Hematopoietic multipotent progenitor cell treated with erythropoietin and hydrocortisone succinate and interleukin-3 and kit ligand, for 6 days (in vitro differentiated cells): ENCODE results near the gene DCDC2.
"Not testable (repeated sequence)": the region's sequence is repeated elsewhere in the genome, so short reads cannot be mapped to it uniquely, and the experiment has no call there.

Experiments used
- DNase-seq: peaks from one replicate; pipeline ENCODE4 v3.0.0-alpha.2; 2015

The DCDC2 gene

DNA sequence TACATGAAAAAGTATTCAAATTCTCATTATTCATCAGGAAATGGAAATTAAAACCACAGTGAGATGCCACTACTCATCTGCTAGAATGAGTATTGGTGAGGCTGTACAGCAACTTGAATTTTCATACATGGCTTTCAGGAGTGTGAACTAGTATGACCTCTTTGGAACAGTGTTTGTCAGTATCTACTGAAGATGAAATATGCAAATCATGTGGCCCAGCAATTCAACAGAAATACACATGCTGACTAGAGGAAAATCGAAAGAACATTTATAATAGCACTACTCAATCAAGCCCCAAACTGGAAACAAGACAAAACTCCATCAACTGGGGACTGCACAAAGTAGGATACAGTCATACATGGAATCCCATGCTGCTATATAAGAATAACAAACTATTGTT lies 102.2 kb downstream of the DCDC2 start:
- DNase-seq = no peak

DNA sequence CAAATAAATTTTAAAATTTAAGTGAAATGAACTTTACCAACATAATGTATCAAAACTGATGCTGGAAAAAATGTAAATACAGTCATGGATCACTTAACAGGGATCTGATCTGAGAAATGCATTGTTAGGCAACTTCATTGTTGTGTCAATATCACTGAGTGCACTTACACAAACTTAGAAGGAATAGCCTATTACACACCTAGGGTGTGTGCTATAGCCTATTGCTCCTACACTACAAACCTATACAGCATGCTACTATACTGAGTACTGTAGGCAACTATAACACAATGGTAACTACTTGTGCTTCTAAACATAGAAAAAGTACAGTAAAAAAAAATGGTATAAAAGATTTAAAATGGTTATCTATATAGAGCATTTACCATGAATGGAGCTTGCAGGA lies 104.5 kb downstream of the DCDC2 start:
- no peak for DNase-seq

DNA sequence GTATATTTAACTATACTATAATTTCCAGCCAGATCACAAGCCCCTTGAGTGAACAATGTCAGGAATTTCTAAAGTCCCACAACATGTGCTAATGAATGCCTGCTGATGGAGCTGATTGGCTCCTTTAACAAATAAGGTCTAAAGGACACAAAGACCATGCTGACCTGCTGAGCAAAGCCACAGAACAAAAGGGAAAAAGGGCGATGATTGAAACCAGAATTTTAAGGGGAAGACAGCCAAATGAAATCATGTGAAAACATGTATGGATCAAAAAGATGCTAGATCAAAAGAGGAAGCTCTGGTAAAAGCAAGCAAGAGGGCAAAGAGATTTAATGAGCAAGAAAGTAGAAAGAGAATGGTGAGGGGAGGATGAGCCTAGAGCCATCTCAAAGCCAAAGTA lies 105.6 kb downstream of the DCDC2 start:
- DNase-seq = no peak

DNA sequence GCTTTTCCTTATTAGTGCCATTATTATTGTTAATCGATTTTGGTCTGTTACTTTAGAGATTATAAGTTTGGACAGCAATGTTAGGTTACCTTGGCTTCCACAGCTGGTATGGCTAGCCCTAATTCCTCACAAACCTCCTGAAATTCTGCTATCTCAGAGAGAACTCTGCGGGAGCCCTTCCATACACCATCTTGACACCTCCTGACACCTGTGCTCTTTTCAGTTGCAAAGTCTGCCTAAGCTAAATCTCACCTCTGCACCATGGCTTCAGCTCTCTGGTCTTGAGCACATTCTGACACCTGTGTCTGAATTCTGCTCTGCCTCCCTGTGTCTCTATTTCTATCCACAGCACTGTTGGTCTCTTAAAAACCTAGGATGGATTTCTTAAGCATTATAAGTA lies 106.5 kb downstream of the DCDC2 start:
- DNase-seq = no peak

DNA sequence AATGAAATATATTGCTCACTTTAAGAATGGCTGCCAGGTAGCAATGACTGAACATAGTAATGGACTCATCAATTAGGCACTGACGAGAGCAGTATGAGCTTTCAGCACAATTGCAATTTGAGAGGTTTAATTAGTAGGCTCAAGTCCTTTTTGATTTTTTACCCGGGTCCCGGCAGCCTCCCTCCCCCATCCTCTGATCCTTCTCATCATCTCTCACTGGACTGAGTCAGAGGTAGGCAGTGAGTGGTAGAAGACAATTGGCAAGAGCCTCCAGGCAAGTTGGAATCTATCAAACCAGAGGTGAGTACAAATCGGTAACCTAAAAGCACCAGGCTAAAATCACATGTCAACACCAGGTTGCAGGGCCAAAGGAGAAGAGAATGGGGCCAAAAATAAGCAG lies 107.9 kb downstream of the DCDC2 start:
- no peak for DNase-seq

DNA sequence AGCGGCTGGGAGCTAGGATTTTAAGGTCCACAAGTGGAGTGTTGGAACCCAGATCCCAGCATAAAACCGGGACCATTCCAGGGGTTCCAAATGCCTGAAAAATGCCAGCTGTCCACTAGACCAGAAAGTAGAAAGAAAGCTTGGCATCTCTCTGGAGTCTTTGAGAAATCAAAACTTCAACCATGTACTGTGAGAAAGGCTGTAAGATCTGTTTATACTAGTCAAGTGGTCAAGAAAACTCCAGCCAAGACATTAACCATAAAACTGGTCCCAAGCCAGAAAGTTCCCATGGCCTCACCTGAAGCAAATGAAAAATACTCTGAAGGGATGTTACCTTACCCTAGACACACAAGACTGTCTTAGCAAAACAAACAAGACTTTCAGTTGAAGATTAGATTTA lies 112.6 kb downstream of the DCDC2 start:
- no peak for DNase-seq

DNA sequence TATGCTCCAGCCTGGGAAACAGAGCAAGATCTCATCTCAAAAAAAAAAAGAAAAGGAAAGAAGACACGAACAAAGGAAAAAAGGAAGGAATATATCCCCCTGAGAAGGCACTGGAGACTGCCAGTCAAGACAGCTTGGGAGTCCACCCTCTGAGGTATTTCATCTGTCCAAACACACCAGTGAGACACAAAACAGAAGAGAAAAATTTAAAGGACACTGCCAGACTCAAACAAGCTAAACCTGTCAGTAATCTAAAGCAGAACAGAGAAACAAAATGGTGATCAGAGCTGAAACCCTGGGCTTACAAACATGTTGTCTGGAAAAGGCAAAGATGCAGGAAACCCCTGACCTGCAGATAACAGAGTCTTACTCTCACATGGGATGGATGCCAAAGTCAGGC lies 114.9 kb downstream of the DCDC2 start:
- no peak for DNase-seq

DNA sequence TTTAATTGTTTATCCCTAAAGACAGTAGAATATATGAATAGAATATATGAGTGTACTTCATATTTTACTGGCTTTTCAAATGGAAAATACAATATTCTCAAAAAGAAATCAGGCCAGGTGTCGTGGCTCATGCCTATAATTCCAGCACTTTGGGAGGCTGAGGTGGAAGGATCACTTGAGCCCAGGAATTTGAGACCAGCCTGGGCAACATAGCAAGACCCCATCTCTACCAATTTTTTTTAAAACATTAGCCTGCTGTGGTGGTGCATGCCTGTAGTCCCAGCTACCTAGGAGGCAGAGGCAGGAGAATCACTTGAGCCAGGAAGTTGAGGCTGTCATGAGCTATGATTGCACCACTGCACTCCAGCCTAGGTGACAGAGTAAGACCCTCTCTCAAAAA lies 116.1 kb downstream of the DCDC2 start:
- not testable (repeated sequence) for DNase-seq

DNA sequence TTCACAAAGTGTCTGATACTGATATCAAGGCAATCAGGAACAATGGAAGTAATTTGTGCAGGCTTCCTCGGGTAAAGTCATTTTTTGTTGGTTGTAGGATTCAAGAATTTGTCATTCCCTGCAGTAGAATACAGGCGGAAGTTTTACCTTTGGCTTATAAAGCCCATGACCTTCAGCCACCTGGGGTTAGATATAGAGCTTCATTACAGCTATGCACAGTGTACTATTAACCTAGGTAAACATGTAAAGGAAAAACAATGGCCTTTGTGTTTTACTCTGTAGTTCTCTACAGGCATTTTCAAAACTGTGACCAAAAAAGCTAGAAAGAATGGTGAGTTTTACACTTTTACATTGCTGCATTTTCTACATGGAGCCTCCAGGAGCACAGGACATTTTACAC lies 116.9 kb downstream of the DCDC2 start:
- DNase-seq = no peak

DNA sequence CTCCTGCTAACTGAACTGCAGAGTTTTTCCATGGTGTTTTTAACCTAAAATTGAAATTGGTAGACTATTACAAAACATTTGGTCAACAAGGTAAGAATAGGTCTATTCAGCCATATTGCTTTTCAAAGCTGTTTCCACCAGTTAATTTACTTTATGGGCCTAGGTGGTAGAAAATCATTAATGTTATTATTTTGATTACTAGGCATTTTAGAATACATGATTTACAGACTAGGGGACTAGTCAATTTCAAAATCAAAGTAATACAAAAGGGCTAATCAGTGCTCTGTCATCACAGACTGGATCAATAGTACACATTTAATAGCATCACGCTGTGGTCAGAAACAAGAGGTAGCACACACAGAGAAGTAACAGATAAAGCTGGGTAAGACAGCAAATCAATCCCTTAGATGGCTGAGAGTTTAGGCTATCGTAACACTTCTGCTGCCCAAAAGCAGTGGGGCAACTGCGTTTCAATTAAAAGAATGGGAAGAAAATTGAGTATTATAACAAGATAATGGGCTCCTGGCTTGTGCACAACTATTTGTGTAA lies 117.4 kb downstream of the DCDC2 start:
- DNase-seq = no peak

DNA sequence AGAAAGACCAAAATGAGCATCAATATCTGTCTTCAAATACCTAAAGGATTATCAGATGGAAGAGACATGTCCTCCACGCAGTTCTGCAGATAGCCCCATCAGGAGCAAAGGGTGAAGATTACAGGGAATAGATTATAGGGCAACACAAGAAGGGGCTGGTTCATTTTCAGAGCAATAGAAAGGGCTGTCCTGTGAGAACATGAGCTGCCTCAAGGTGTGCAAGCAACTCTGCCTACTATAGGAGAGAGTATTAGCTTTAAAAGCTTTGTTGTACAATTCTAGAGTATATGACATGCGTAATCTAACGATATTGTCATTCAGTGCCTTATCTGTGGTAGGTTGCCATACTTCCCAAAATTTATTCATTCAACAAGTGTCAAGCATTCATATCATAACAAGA lies 119.2 kb downstream of the DCDC2 start:
- DNase-seq = no peak

DNA sequence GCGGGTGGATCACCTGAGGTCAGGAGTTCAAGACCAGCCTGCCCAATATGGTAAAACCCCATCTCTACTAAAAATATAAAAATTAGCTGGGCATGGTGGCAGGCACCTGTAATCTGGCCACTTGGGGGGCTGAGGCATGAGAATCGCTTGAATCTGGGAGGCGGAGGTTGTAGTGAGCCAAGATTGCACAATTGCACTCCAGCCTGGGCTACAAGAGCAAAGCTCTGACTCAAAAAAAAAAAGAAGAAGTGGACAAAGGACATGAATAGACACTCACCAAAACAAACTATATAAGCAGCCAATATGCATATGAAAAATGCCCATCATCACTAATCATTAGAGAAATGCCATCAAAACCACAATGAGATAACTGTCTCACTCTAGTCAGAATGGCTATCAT lies 121.1 kb downstream of the DCDC2 start:
- DNase-seq = peak; percentile 27

DNA sequence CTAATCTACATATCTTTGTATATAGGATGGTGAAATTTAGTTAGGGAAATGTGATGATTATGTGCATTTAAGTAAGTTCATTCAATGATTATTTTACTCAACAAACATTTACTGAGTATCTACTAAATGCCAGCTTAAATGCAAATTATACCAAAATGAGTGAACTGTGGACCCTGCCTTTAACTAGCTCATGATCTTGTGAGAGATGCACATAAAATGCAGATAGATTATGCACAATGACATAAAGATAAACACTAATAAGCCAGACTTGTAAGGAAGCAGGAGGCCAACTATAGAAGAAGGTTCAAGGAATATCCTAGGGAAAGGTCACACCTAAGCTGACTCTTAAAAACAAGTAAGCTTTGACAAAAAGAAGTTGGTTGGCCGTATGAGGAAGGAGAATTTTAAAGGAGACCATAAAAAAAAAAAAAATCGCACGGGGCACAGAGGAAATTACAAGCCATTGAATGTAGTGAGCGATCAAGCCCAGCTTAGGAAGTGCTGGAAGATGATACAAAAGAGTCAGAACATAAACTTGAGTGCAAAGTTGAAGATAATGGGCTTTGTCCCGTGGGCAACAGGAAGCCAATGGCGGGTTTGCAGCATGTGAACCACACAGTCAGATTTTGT lies 123.9 kb downstream of the DCDC2 start:
- no peak for DNase-seq

DNA sequence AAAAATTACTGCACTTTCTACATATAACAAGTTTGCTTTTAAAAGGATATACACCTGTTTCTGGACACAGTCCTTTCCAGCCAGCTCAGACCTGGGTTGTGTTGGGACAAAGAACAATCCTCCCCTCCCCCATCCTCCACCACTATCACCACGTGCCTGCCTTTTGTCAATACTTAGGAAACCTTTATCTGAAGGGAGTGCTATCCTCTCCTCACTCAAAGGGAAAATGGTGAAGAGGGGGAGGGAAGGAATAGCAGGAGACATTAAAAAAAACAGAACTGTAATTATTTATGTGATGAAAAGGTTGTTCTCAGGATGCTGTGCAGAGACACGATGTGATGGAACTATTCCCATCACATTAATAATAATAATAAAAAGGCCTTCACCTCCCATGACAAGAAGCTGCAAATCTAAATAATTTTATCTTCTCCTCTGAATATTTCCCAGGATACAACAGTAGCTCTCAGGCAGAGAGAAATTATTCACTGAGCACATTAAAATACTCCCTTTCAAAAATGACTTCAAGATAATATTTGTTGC lies 126.4 kb downstream of the DCDC2 start:
- DNase-seq = no peak

DNA sequence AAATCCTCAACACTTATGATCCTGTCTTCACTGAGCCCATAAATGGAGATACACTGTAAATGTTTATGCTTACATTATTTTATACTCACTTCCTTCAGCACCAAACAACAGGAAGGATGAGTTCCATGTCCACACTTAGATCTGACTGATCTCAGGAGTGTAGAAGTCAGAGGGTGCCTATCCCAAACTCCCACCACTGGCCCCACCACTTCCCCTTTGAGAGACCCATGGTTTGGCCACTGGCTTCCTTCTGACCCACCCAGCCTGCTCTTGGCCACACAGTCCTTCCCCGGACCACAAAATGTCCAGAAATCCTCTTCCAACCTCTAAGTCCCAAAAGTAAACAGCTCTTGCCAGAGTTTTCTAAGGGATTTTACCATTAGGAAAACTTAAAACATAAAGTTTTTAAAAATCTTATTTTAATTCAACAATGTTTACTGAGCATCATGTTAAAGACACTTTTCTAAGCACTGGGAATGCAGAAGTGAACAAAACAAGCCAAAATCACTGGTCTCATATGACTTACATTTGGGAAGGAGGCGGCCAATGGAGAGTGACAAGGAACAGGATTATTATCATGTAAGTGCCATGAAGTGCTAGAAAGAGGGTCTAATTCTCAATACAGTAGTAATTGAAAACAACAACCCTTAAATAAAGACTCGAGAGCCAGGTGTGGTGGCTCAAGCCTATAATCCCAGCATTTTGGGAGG lies 128.0 kb downstream of the DCDC2 start:
- no peak for DNase-seq

DNA sequence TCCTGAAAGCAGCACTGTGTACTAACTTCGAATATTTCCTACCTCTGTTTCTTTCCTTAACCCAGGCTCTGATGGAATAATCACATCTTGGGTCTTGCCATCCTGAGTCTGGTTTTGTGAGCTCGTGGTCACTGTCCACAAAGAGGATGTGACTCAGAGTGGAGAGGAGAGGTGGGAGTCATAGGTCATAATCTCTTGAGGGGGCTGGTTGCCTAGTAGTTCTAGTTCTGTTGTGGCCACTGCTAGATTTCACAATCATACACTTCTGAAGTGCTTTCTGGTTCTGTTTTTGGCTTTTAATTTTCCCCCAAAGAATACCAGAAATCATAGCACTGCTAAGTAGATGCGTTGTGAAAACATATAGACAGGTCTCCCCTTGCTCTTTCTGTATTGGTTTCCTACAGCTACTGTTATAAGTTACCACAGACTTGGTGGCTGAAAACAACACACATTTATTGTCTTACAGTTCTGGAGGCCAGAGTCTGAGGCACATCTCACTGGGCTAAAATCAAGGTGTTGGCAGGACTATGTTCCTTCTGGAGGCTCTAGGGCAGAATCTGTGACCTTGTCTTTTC lies 129.1 kb downstream of the DCDC2 start:
- peak; percentile 56 for DNase-seq

DNA sequence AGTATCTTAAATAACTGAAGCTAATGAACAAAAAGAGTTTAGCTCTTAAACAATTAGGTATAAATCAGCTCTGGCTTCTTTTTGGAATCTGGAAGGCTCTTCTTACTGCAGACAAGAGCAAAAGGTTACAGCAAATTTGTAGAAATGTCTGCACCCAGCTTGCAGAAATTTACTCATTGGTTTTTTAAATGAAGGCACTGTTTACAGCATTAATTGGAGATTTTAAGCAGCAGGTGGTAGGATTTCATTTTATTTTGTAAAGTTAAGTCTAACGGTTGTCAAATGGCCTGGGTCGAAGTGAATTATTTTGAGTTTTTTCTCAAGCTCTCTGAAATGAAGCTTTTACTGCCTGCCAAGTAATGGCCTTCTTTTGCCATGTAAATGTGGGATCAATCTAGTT lies 129.7 kb downstream of the DCDC2 start:
- no peak for DNase-seq

DNA sequence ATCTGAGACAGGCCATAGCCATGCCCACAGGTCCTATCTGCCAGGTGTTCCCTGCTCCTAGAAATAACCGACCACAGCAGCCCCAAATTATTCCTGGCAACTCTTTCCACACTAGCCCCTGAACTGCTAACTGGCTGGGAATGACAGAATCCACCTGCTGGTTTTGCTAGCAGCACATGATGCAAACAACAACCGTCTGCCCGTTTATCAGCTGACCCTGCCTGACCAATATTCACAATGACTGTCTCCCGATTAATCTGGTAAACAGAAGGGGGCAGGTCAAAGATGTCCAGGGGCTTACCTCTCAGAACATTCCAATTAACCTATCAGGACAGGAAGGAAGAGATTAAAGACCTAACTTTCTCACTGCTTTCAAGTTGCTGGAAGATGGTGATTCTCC lies 130.3 kb downstream of the DCDC2 start:
- no peak for DNase-seq

DNA sequence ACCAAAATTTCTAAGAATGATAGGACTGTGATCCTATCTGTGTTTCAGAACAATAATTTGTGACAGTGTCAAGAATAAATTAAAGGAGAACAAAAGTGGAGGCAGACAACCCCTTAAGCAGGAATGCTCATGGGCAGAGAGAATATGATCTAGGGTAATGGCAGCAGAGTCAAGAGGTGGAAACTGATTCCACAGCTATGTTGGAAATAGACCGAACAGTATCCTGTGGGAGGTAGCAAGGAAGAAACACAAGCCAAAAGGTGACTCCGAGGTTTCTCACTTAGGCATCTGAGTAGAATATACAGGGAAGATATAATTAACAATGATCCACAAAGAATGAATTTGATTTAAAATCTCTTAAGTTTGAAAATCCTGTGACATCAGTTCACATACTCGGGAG lies 131.3 kb downstream of the DCDC2 start:
- no peak for DNase-seq

DNA sequence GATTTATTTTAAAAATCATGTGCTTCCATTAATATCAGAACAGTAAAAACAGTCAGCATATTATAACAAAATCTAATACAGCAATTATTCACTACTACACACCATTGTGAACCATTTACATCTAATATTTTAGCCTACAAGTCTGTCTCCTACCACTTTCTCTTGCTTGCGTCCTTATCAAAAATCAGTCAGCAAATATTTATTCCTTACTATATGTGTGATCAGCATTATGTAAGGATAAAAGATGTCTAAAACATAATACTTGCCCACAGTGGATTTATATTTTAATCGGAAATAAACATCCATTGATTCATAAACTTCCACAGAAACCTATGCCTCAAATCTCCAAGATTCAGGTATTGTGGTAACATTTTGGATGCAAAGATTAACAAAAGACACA lies 132.0 kb downstream of the DCDC2 start:
- no peak for DNase-seq

DNA sequence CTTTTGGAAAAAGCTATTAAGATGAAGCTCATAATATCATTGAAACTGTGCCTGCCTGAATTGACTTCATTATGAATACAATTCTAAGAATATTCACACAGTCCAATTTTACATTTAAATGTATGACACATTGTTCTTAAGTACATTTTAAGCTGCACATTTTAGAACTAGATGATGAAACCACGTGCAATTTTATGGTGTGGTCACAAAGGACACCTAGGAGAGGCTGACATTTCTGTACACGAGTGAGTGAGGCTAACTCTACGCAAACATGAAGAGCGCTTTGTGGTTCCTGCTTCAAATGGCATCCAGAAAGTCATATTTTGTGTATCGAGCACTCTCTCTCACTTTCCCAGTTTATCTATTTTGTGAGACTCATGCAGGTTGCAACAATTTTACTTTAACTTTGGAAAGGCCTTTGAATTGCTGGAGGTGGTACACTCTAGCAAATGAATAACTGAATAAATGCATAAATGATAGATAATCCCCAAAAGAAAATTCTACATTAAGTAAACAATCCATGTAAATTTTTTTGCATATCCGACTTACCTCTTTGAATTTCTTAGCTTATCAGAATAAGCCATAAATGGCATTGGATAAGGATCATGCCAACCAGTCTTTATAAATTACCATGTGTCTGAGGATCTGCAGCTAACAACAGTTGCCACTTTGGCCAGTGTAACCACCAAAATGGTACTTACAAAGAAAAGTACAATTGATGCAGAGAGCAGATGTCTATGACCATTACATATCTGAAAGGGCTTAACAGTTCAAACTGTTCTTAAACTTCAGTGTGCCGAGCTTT lies 134.5 kb downstream of the DCDC2 start:
- no peak for DNase-seq

DNA sequence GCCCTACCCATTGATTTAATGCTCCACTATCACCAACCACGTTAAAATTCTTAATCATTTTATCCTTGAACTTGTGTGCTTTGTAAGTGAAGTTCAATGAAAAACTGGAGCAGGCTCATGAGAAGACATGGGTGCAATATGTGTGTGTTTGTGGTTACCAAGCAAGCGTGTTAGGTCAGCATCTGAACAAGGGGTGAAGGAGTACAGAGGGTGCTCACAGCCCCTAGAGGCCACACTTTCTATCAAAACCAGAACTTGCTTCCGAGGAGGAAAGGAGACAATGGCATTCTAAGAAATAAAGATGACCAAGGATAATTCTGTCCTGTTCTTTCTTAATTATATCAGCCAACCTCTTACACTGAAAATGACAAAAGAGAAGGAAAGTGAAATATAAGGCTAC lies 138.2 kb downstream of the DCDC2 start:
- no peak for DNase-seq

DNA sequence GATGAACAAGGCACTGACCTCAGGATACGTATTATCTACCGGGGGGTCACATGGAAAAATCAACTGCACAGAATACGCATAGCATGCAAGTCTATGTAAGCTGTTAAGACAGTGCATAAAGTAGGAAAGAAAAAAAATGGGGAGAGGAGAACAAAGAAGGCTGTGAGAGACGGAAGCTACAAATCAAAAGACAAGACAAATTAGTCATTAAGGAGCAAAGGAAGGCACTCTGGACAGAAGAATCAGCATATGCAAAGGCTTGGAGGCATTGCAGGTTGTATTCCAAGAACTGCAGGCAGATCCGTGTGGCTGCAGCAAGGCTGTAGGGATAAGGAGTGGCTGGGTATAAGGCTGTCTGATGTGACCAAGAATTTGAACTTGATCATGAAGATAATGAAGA lies 142.9 kb downstream of the DCDC2 start:
- no peak for DNase-seq
